ENCODE results near the gene ULBP2.
"Not testable (repeated sequence)": the region's sequence is repeated elsewhere in the genome, so short reads cannot be mapped to it uniquely, and the experiment has no call there.

ULBP2 gene

GRCh38 chr6:149948616-149949015 is 6.8 kb downstream of the ULBP2 start:
- DNase-seq (ENCODE audit: low read depth in 2 of 2, low spot score in 1 of 2) = no peak

- no peak for DNase-seq (ENCODE audit: low read depth in 2 of 2, low spot score in 1 of 2)
Measured at GRCh38 chr6:149950423-149950822, 8.6 kb downstream of the ULBP2 start.

- no peak for DNase-seq (ENCODE audit: low read depth in 2 of 2, low spot score in 1 of 2)
Measured at GRCh38 chr6:149951096-149951495, 9.3 kb downstream of the ULBP2 start.

- no peak for DNase-seq (ENCODE audit: low read depth in 2 of 2, low spot score in 1 of 2)
Measured at GRCh38 chr6:149951626-149952025, 9.8 kb downstream of the ULBP2 start.

GRCh38 chr6:149953390-149953789 is 11.6 kb downstream of the ULBP2 start:
- DNase-seq (ENCODE audit: low read depth in 2 of 2, low spot score in 1 of 2) = not testable (repeated sequence)

GRCh38 chr6:149953934-149954327 is 12.1 kb downstream of the ULBP2 start:
- DNase-seq (ENCODE audit: low read depth in 2 of 2, low spot score in 1 of 2) = not testable (repeated sequence)

GRCh38 chr6:149954328-149954983 is 12.6 kb downstream of the ULBP2 start:
- DNase-seq (ENCODE audit: low read depth in 2 of 2, low spot score in 1 of 2) = not testable (repeated sequence)

GRCh38 chr6:149954984-149955653 is 13.3 kb downstream of the ULBP2 start:
- DNase-seq (ENCODE audit: low read depth in 2 of 2, low spot score in 1 of 2) = not testable (repeated sequence)

- not testable (repeated sequence) for DNase-seq (ENCODE audit: low read depth in 2 of 2, low spot score in 1 of 2)
Measured at GRCh38 chr6:149955654-149956317, 14.0 kb downstream of the ULBP2 start.

GRCh38 chr6:149958124-149958523 is 16.3 kb downstream of the ULBP2 start:
- not testable (repeated sequence) for DNase-seq (ENCODE audit: low read depth in 2 of 2, low spot score in 1 of 2)

- not testable (repeated sequence) for DNase-seq (ENCODE audit: low read depth in 2 of 2, low spot score in 1 of 2)
Measured at GRCh38 chr6:149959806-149960205, 18.0 kb downstream of the ULBP2 start.

GRCh38 chr6:149960488-149960887 is 18.7 kb downstream of the ULBP2 start:
- DNase-seq (ENCODE audit: low read depth in 2 of 2, low spot score in 1 of 2) = no peak

GRCh38 chr6:149961728-149962425 is 20.1 kb downstream of the ULBP2 start:
- no peak for DNase-seq (ENCODE audit: low read depth in 2 of 2, low spot score in 1 of 2)

GRCh38 chr6:149962461-149963211 is 20.8 kb downstream of the ULBP2 start:
- no peak for DNase-seq (ENCODE audit: low read depth in 2 of 2, low spot score in 1 of 2)

- no peak for DNase-seq (ENCODE audit: low read depth in 2 of 2, low spot score in 1 of 2)
Measured at GRCh38 chr6:149963212-149963461, 21.3 kb downstream of the ULBP2 start.

- DNase-seq (ENCODE audit: low read depth in 2 of 2, low spot score in 1 of 2) = peak; percentile 24 to 43
Measured at GRCh38 chr6:149963462-149964307, 21.9 kb downstream of the ULBP2 start, which contains the start of gene ULBP1. TSS of gene ULBP1 (plus strand) at chr6:149963943. CDS start at chr6:149964050, 107 bp downstream.

GRCh38 chr6:149964308-149965193 is 22.7 kb downstream of the ULBP2 start:
- no peak for DNase-seq (ENCODE audit: low read depth in 2 of 2, low spot score in 1 of 2)

- no peak for DNase-seq (ENCODE audit: low read depth in 2 of 2, low spot score in 1 of 2)
Measured at GRCh38 chr6:149965194-149966020, 23.6 kb downstream of the ULBP2 start.

Measured in stimulated activated CD8-positive, alpha-beta memory T cell treated with anti-CD3 and anti-CD28 coated beads, Interleukin-4, amount 100 ng/mL, for 1 hour (primary cell).